ENCODE results near the gene MOV10L1. TPM values are rescaled to one million over a fixed set of nuclear protein-coding genes. Genes with fewer than 3 reads are reported as not detected.

Gene MOV10L1
- total and polyA plus RNA-seq, 9 of the 15 experiments (the other 6 are each of a cell fraction or from before 2014, with no cell fraction given): 0.06 to 0.43 (median 0.15) TPM

GRCh38 chr22:50153056-50153755, 63.4 kb downstream of the MOV10L1 start:
- no peaks in the 10 kb centered on the region for H3K9me1 ChIP-seq (ENCODE audit: control insufficient read depth, insufficient read depth, low read length)
- POLR2A ChIA-PET: no interaction called here
- CTCF ChIA-PET (ENCODE audit: low intra/inter-chr PET ratio): no interaction called here
- H3K4me1 ChIP-seq (replicated peaks in 1 of 2; ENCODE audit: control insufficient read depth in 2 of 2, insufficient read depth in 2 of 2, low read length in 2 of 2): peaks cover 2 to 30% of the 10 kb centered on the region in 2 experiments; a peak in 4 of 5 replicates
- no peaks in the 10 kb centered on the region for H3K36me3 ChIP-seq (ENCODE audit: control insufficient read depth, insufficient read depth, low read length)
- in situ Hi-C loops (cut with MboI) (no loop called here), intact Hi-C loops (cut with micrococcal nuclease) (no loop called here)
- peaks cover 4 to 34% of the 10 kb centered on the region in 2 experiments; a peak in 4 of 5 replicates for H3K27me3 ChIP-seq (ENCODE audit: control insufficient read depth in 2 of 2, insufficient read depth in 2 of 2, low read length in 2 of 2)
- no peak overlapping the region for H3K27ac ChIP-seq (ENCODE audit: extremely low read depth, low read depth, low read length)
- FAIRE-seq (no peak), ATAC-seq (no peak), DNase-seq (ENCODE audit: extremely low read depth in 1 of 4, low spot score in 3 of 4) (no peak)
- no peak for TF ChIP-seq EWSR1 (IDR thresholded peaks at IDR 0.05; ENCODE audit: borderline replicate concordance, low read depth, partially characterized antibody)
- TF ChIP-seq C11orf30 (IDR thresholded peaks at IDR 0.05; ENCODE audit: low read depth): peak; percentile 5; the same call in 1 of the 2 replicates
- no peak overlapping the region for H3K4me2 ChIP-seq (ENCODE audit: insufficient read depth, low read length)
- no peak overlapping the region for H2AFZ ChIP-seq (ENCODE audit: low read depth, low read length)
- BruUV-seq (replicated peaks): no TSS peak
- H3K9ac ChIP-seq (ENCODE audit: insufficient read depth in 1 of 2, low read depth in 2 of 2, low read length in 2 of 2): no peak overlapping the region
- H3K4me3 ChIP-seq: no peak overlapping the region
- H4K20me1 ChIP-seq (replicated peaks; ENCODE audit: control insufficient read depth, insufficient read depth, low read length): peaks cover 5% of the 10 kb centered on the region; the same call in 1 of the 2 replicates
- no peaks in the 10 kb centered on the region for H3K79me2 ChIP-seq (ENCODE audit: control insufficient read depth, insufficient read depth, low read length)
- WGBS (ENCODE audit: insufficient coverage, low coverage, missing lambda C conversion rate): 34% methylated on average over 10 of the region's 25 CpGs
- no peaks in the 10 kb centered on the region for H3K9me3 ChIP-seq (replicated peaks; ENCODE audit: control insufficient read depth, insufficient read depth, low read depth, low read length)

- Histone ChIP-seq H3K27me3 (ENCODE audit: control insufficient read depth in 2 of 2, insufficient read depth in 2 of 2, low read length in 2 of 2) (peaks cover 4 to 39% of the 10 kb centered on the region in 2 experiments; a peak in 4 of 5 replicates), H4K20me1 (replicated peaks; ENCODE audit: control insufficient read depth, insufficient read depth, low read length) (peaks cover 5% of the 10 kb centered on the region; the same call in 1 of the 2 replicates), H3K4me2 (ENCODE audit: insufficient read depth, low read length) (no peak overlapping the region), H3K79me2 (ENCODE audit: control insufficient read depth, insufficient read depth, low read length) (no peaks in the 10 kb centered on the region), H3K4me1 (replicated peaks in 1 of 2; ENCODE audit: control insufficient read depth in 2 of 2, insufficient read depth in 2 of 2, low read length in 2 of 2) (peaks cover 2 to 27% of the 10 kb centered on the region in 2 experiments; a peak in 4 of 5 replicates), H3K9me1 (ENCODE audit: control insufficient read depth, insufficient read depth, low read length) (no peaks in the 10 kb centered on the region), H3K9me3 (replicated peaks; ENCODE audit: control insufficient read depth, insufficient read depth, low read depth, low read length) (no peaks in the 10 kb centered on the region), H3K4me3 (no peak overlapping the region), H3K9ac (ENCODE audit: insufficient read depth in 1 of 2, low read depth in 2 of 2, low read length in 2 of 2) (no peak overlapping the region), H3K27ac (ENCODE audit: extremely low read depth, low read depth, low read length) (no peak overlapping the region), H3K36me3 (ENCODE audit: control insufficient read depth, insufficient read depth, low read length) (no peaks in the 10 kb centered on the region), H2AFZ (ENCODE audit: low read depth, low read length) (no peak overlapping the region)
- no TSS peak for BruUV-seq (replicated peaks)
- ATAC-seq (no peak), DNase-seq (ENCODE audit: extremely low read depth in 1 of 4, low spot score in 3 of 4) (no peak), FAIRE-seq (no peak)
- CTCF ChIA-PET (ENCODE audit: low intra/inter-chr PET ratio): no interaction called here
- 17% methylated on average over 7 of the region's 7 CpGs for WGBS (ENCODE audit: insufficient coverage, low coverage, missing lambda C conversion rate)
- intact Hi-C loops (cut with micrococcal nuclease): no loop called here
- POLR2A ChIA-PET: no interaction called here
- in situ Hi-C loops (cut with MboI): no loop called here
- no peak for TF ChIP-seq ZNF511 (CRISPR knock-in tag; IDR thresholded peaks at IDR 0.05)
- no peak for TF ChIP-seq SAFB2 (IDR thresholded peaks at IDR 0.05; ENCODE audit: borderline replicate concordance, low read depth, low read length, severe bottlenecking)
- TF ChIP-seq GTF2E2 (tag; IDR thresholded peaks at IDR 0.05): no peak
- TF ChIP-seq RBM25 (IDR thresholded peaks at IDR 0.05; ENCODE audit: low read depth, low read length, severe bottlenecking): no peak
- TF ChIP-seq MIER1 (IDR thresholded peaks at IDR 0.05; ENCODE audit: low read depth): no peak
- no peak for TF ChIP-seq ZNF77 (CRISPR knock-in tag; IDR thresholded peaks at IDR 0.05)
- TF ChIP-seq RBM39 (optimal IDR thresholded peaks at IDR 0.05; ENCODE audit: low read depth, low read length): no peak
- TF ChIP-seq ZNF280A (IDR thresholded peaks at IDR 0.05; ENCODE audit: low read depth, partially characterized antibody): no peak
- no peak for TF ChIP-seq SOX6 (IDR thresholded peaks at IDR 0.05)
- no peak for TF ChIP-seq ARID1B (IDR thresholded peaks at IDR 0.05)
- no peak for TF ChIP-seq GATAD2B (IDR thresholded peaks at IDR 0.05; ENCODE audit: borderline replicate concordance)
Observed at GRCh38 chr22:50153756-50154140, 63.9 kb downstream of the MOV10L1 start.

Data from K562 (cell line).